ENCODE measurements around the gene AOPEP. TPM values are rescaled to one million over a fixed set of nuclear protein-coding genes. Genes with fewer than 3 reads are reported as not detected.

Gene AOPEP
- total RNA-seq, 1 donor from 2014 or later = 79.7 TPM

- intact Hi-C loops (cut with DNase I) = no loop called here
- no peak for DNase-seq
- Histone ChIP-seq H3K27me3 (no peaks in the 10 kb centered on the region), H3K4me1 (peaks cover 19% of the 10 kb centered on the region), H3K36me3 (no peaks in the 10 kb centered on the region), H3K9me3 (no peaks in the 10 kb centered on the region), H3K4me3 (no peak overlapping the region), H3K27ac (no peak overlapping the region)
- TF ChIP-seq CTCF (IDR thresholded peaks at IDR 0.05) = no peak
- no peak for ATAC-seq
Observed at GRCh38 chr9:94944626-94945025, 218.1 kb downstream of the AOPEP start.

GRCh38 chr9:94945197-94946144, 219.0 kb downstream of the AOPEP start:
- Histone ChIP-seq H3K4me1 (peaks cover 19% of the 10 kb centered on the region), H3K27ac (peak overlapping the region; percentile 11), H3K4me3 (no peak overlapping the region), H3K27me3 (no peaks in the 10 kb centered on the region), H3K9me3 (no peaks in the 10 kb centered on the region), H3K36me3 (no peaks in the 10 kb centered on the region)
- intact Hi-C loops (cut with DNase I) = no loop called here
- DNase-seq (no peak), ATAC-seq (no peak)
- no peak for TF ChIP-seq CTCF (IDR thresholded peaks at IDR 0.05)

GRCh38 chr9:94946256-94946655, 219.8 kb downstream of the AOPEP start:
- Histone ChIP-seq H3K27ac (no peak overlapping the region), H3K9me3 (no peaks in the 10 kb centered on the region), H3K36me3 (no peaks in the 10 kb centered on the region), H3K4me3 (no peak overlapping the region), H3K27me3 (no peaks in the 10 kb centered on the region), H3K4me1 (peaks cover 17% of the 10 kb centered on the region)
- DNase-seq = no peak
- no peak for TF ChIP-seq CTCF (IDR thresholded peaks at IDR 0.05)
- intact Hi-C loops (cut with DNase I) = no loop called here
- ATAC-seq = no peak

DNA sequence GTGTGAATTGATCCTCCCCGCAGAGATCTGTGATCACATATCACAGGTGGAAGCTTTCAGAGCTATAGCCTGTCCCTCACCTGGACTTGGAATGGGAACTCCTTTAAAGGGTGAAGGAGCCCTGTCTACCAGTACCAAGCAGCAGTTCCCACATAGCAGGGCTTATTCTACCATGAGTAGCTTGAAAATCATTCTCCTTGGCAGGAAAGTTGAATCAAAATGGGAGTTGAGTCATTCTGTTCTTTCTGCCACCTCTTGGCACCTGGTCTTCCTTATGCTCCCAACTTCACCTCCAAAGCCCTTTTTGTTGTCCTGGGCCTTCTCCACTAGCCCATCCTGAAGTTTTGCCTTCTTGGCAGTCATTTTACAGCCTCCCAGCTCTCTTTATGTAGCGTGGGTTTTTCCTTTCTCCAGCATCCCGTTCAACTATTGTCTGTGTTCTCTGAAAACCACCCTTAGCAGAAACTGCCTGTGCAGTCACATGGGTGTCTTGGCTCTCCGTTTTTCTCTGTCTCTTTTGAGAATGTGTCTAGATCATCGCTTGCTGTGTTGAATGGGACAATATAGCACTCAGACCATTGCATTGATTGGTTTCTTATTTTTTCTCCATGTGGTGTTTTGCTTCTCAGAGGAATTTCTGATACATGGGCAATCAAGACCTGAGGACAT, 222.2 kb downstream of the AOPEP start:
- ATAC-seq = no peak
- Histone ChIP-seq H3K4me3 (no peak overlapping the region), H3K4me1 (peaks cover 29% of the 10 kb centered on the region), H3K27me3 (no peaks in the 10 kb centered on the region), H3K36me3 (no peaks in the 10 kb centered on the region), H3K9me3 (no peaks in the 10 kb centered on the region), H3K27ac (no peak overlapping the region)
- TF ChIP-seq CTCF (IDR thresholded peaks at IDR 0.05) = no peak
- intact Hi-C loops (cut with DNase I) = no loop called here
- no peak for DNase-seq

DNA sequence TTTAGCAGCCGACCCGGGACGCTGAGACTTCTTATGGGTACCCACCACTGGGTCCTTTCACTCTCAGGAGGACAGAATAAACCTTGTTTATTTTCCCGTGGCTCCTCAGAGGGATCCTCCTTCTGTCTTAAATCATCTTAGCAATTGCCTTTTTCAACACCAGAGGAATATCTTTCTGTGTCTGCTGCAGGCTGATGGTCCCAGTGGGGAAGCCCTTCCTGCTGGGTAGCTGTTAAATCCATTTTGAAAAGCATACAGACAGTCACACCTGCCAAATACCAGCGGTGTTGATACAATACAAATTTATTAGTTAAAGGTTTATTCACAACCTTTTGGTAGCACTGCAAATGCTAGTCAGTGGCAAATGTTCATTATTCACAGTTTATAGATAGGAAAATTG, 222.9 kb downstream of the AOPEP start:
- Histone ChIP-seq H3K27ac (no peak overlapping the region), H3K4me1 (peaks cover 29% of the 10 kb centered on the region), H3K36me3 (no peaks in the 10 kb centered on the region), H3K4me3 (no peak overlapping the region), H3K27me3 (no peaks in the 10 kb centered on the region), H3K9me3 (no peaks in the 10 kb centered on the region)
- TF ChIP-seq CTCF (IDR thresholded peaks at IDR 0.05) = no peak
- intact Hi-C loops (cut with DNase I) = no loop called here
- no peak for ATAC-seq
- DNase-seq = no peak

Measured in upper lobe of right lung (tissue), 1 donor.